ENCODE data around the gene EMID1. TPM values are rescaled to one million over a fixed set of nuclear protein-coding genes. Genes with fewer than 3 reads are reported as not detected.
A peak's percentile ranks its signal among the peaks of the same experiment; 100 is the strongest.

EMID1 gene
- polyA plus RNA-seq, 1 of the 3 experiments (the other 2 are of a cell fraction): 1.1 TPM

- peak; percentile 61 for TF ChIP-seq CTCF (IDR thresholded peaks at IDR 0.05)
- no peak for TF ChIP-seq FOXM1 (IDR thresholded peaks at IDR 0.05; ENCODE audit: low read depth)
- TF ChIP-seq RCOR1 (IDR thresholded peaks at IDR 0.05; ENCODE audit: low read length): no peak
Measured at GRCh38 chr22:29306175-29306834, 100.6 kb downstream of the EMID1 start, which contains the start of gene GAS2L1 (continued).

- ChIA-PET POLR2A (interaction anchor here (1.1 kb wide), 1 partner anchor 247 kb away, joined by 4 read pairs; the partner anchor contains the start of gene THOC5), CTCF (interaction anchor here (0.7 to 3.3 kb wide), 13 partner anchors 10 to 62 kb away, joined by 3 to 63 read pairs (median 4); partner anchors contain the start of gene EWSR1)
- no peaks in the 10 kb centered on the region for H3K9me3 ChIP-seq
- peak; percentile 93 for DNase-seq
- peaks cover 0 to 2% of the 10 kb centered on the region in 2 experiments for H3K36me3 ChIP-seq (replicated peaks in 1 of 2; ENCODE audit: control insufficient read depth in 1 of 2, insufficient read depth in 2 of 2, low read length in 1 of 2)
- peaks cover 18 to 50% of the 10 kb centered on the region in 2 experiments; a peak in 3 of 4 replicates for H3K4me1 ChIP-seq (ENCODE audit: control insufficient read depth in 1 of 2, insufficient read depth in 2 of 2, low read depth in 1 of 2, low read length in 1 of 2)
- peaks cover 9% of the 10 kb centered on the region; the same call in 1 of the 2 replicates for H4K20me1 ChIP-seq (ENCODE audit: insufficient read depth)
- H3K27ac ChIP-seq (ENCODE audit: low read depth in 2 of 2, low read length in 1 of 2): peak overlapping the region; percentile 88 to 89
- H3K4me3 ChIP-seq (ENCODE audit: low read depth in 2 of 2, low read length in 1 of 2): peak overlapping the region; percentile 74 to 85
- H2AFZ ChIP-seq (ENCODE audit: low read depth): peak overlapping the region; percentile 89; the same call in 1 of the 2 replicates
- 31% methylated on average over 24 of the region's 83 CpGs for WGBS (ENCODE audit: low lambda C conversion rate)
- H3K27me3 ChIP-seq (ENCODE audit: insufficient read depth): no peaks in the 10 kb centered on the region
- H3K9me2 ChIP-seq: no peaks in the 10 kb centered on the region
- peak overlapping the region; percentile 90 for H3K9ac ChIP-seq
- H3F3A ChIP-seq (replicated peaks; ENCODE audit: insufficient read depth): peaks cover 5% of the 10 kb centered on the region
- peaks cover 30% of the 10 kb centered on the region for H3K79me2 ChIP-seq (ENCODE audit: insufficient read depth)
- peak overlapping the region; percentile 91 for H3K4me2 ChIP-seq
- no peak for TF ChIP-seq RXRA (IDR thresholded peaks at IDR 0.05; ENCODE audit: borderline replicate concordance, low read depth)
- TF ChIP-seq CHD2 (IDR thresholded peaks at IDR 0.05; ENCODE audit: low read length, partially characterized antibody): no peak
- TF ChIP-seq MXI1 (IDR thresholded peaks at IDR 0.05; ENCODE audit: low read depth, low read length): 0 out of 2 replicates have a peak, but pooled peaks have one; percentile 37
- no peak for TF ChIP-seq YY1 (IDR thresholded peaks at IDR 0.05; ENCODE audit: low read depth)
- no peak for TF ChIP-seq GATA2 (CRISPR knock-in tag; IDR thresholded peaks at IDR 0.05)
- peak; percentile 32 for TF ChIP-seq TAF1 (IDR thresholded peaks at IDR 0.05; ENCODE audit: borderline replicate concordance, low read depth, low read length)
- no peak for TF ChIP-seq JUND (IDR thresholded peaks at IDR 0.05)
- no peak for TF ChIP-seq RAD21 (IDR thresholded peaks at IDR 0.05; ENCODE audit: low read length)
- no peak for TF ChIP-seq REST (IDR thresholded peaks at IDR 0.05; ENCODE audit: low read depth, low read length)
- TF ChIP-seq TEAD4 (IDR thresholded peaks at IDR 0.05; ENCODE audit: borderline replicate concordance, insufficient read depth): peak; percentile 50; the same call in 1 of the 2 replicates
- TF ChIP-seq FOSL2 (IDR thresholded peaks at IDR 0.05; ENCODE audit: borderline replicate concordance, low read depth): no peak
- TF ChIP-seq FOXJ3 (CRISPR knock-in tag; IDR thresholded peaks at IDR 0.05): no peak
- no peak for TF ChIP-seq RFX5 (IDR thresholded peaks at IDR 0.05; ENCODE audit: low read length)
- no peak for TF ChIP-seq USF2 (IDR thresholded peaks at IDR 0.05; ENCODE audit: borderline replicate concordance, low read depth, low read length)
- TF ChIP-seq IRF3 (IDR thresholded peaks at IDR 0.05; ENCODE audit: low read depth, low read length): no peak
- TF ChIP-seq FOXM1 (IDR thresholded peaks at IDR 0.05; ENCODE audit: low read depth): no peak
- no peak for TF ChIP-seq POLR2AphosphoS5 (IDR thresholded peaks at IDR 0.05; ENCODE audit: low read depth, low read length)
- TF ChIP-seq EZH2phosphoT487 (IDR thresholded peaks at IDR 0.05; ENCODE audit: borderline replicate concordance, low read depth): no peak
- no peak for TF ChIP-seq GABPA (IDR thresholded peaks at IDR 0.05; ENCODE audit: low read depth)
- no peak for TF ChIP-seq MAX (IDR thresholded peaks at IDR 0.05; ENCODE audit: low read depth)
Measured at GRCh38 chr22:29306835-29307595, 101.3 kb downstream of the EMID1 start.
